H1 (cell line): Measurements from ENCODE around the gene NRL. TPM values are rescaled to one million over a fixed set of nuclear protein-coding genes. Genes with fewer than 3 reads are reported as not detected.
"Not testable (repeated sequence)": the region's sequence is repeated elsewhere in the genome, so short reads cannot be mapped to it uniquely, and the experiment has no call there.

ENCODE experiments used
- CTCF ChIA-PET: fragments of 300-600 bp; sonication (Branson Sonifier 250); formaldehyde crosslinking; loops from one replicate; lab custom pipeline; 2021; ENCODE audit not compliant: partially characterized antibody; lab: Charles Lee
- POLR2A ChIA-PET: fragments of 300-600 bp; sonication (Branson Sonifier 250); formaldehyde crosslinking; loops from one replicate; lab custom pipeline; 2021; ENCODE audit warnings: inconsistent platforms; ENCODE audit not compliant: partially characterized antibody; lab: Charles Lee
- DNase-seq, 2 experiments: peaks; one replicate each; pipeline versions ENCODE4 v3.0.0 to v3.0.0-alpha.2; 2010 to 2022; ENCODE audit warnings: low spot score in 2 of 2, low read depth in 1 of 2, mixed read lengths in 1 of 2
- FAIRE-seq: peaks from 2 replicates; lab custom pipeline; 2011; peaks lifted over from hg19 to GRCh38; lab: Jason Lieb, UNC
- H2AFZ ChIP-seq: 2 replicates; pipeline ENCODE4 v1.8.1; 2012; ENCODE audit warnings: low read length, inconsistent platforms
- H2AK5ac ChIP-seq: 2 replicates; pipeline ENCODE4 v1.6.1; 2013; ENCODE audit warnings: low read depth, low read length
- H2BK120ac ChIP-seq: replicated peaks from 2 replicates; pipeline ENCODE3; 2013; ENCODE audit warnings: low read depth, low read length, inconsistent platforms
- H2BK12ac ChIP-seq: 2 replicates; pipeline ENCODE4 v1.6.1; 2013; ENCODE audit warnings: low read depth, low read length
- H2BK15ac ChIP-seq: 2 replicates; pipeline ENCODE4 v1.6.1; 2013; ENCODE audit warnings: low read length
- H2BK20ac ChIP-seq: 2 replicates; pipeline ENCODE4 v1.6.1; 2013; ENCODE audit warnings: low read length
- H2BK5ac ChIP-seq: 2 replicates; pipeline ENCODE4 v1.6.1; 2013; ENCODE audit warnings: low read depth, low read length
- H3K14ac ChIP-seq: 2 replicates; pipeline ENCODE4 v1.6.1; 2013; ENCODE audit warnings: inconsistent platforms; ENCODE audit not compliant: insufficient read length
- H3K18ac ChIP-seq: 2 replicates; pipeline ENCODE4 v1.6.1; 2013; ENCODE audit warnings: low read length; ENCODE audit errors: extremely low read depth
- H3K23ac ChIP-seq: 2 replicates; pipeline ENCODE4 v1.6.1; 2013; ENCODE audit warnings: inconsistent platforms; ENCODE audit not compliant: insufficient read length
- H3K23me2 ChIP-seq: 2 replicates; pipeline ENCODE4 v1.6.1; 2013; ENCODE audit warnings: low read depth, low read length
- H3K27ac ChIP-seq: 2 replicates; pipeline ENCODE4 v1.6.1; 2011; ENCODE audit warnings: low read depth, low read length, inconsistent platforms
- H3K27me3 ChIP-seq, 4 experiments: replicated peaks in 1 of 4; 1 replicate in 1 of 4; 2 replicates in 3 of 4; pipeline versions ENCODE4 v1.6.1 to v1.8.1; 2011 to 2013; ENCODE audit warnings: low read length in 3 of 4, mild to moderate bottlenecking in 3 of 4, inconsistent platforms in 2 of 4, mixed read lengths in 2 of 4, moderate library complexity in 1 of 4; ENCODE audit not compliant: control insufficient read depth in 3 of 4, insufficient read depth in 3 of 4; ENCODE audit errors: extremely low read depth in 1 of 4
- H3K36me3 ChIP-seq, 4 experiments: 2 replicates each; pipeline versions ENCODE4 v1.6.1 to v1.8.1; 2011 to 2013; ENCODE audit warnings: mild to moderate bottlenecking in 4 of 4, low read length in 3 of 4, moderate library complexity in 2 of 4, control low read depth in 1 of 4, inconsistent platforms in 1 of 4; ENCODE audit not compliant: insufficient read depth in 4 of 4, control insufficient read depth in 2 of 4
- H3K4ac ChIP-seq: replicated peaks from 2 replicates; pipeline ENCODE3; 2013; ENCODE audit warnings: low read length, low read depth, mixed read lengths, inconsistent platforms; ENCODE audit not compliant: insufficient read length
- H3K4me1 ChIP-seq, 4 experiments: replicated peaks in 1 of 4; 1 replicate in 1 of 4; 2 replicates in 3 of 4; pipeline versions ENCODE4 v1.6.1 to v1.8.1; 2011 to 2013; ENCODE audit warnings: low read length in 3 of 4, inconsistent platforms in 2 of 4, mixed read lengths in 1 of 4; ENCODE audit not compliant: insufficient read depth in 4 of 4, control insufficient read depth in 3 of 4
- H3K4me2 ChIP-seq, 2 experiments: 2 replicates each; pipeline versions ENCODE4 v1.6.1 to v1.8.1; 2011 to 2013; ENCODE audit warnings: low read depth in 2 of 2, low read length in 2 of 2, control low read depth in 1 of 2, inconsistent platforms in 1 of 2, mild to moderate bottlenecking in 1 of 2; ENCODE audit not compliant: insufficient read depth in 1 of 2
- H3K4me3 ChIP-seq, 4 experiments: fragments of 200-600, 300-600 bp in 1 of 4; sonication (generic), shearing (Covaris generic), sonication (Bioruptor Twin) in 1 of 4; 2 replicates each; pipeline versions ENCODE4 v1.5.1 to v1.8.1; 2011 to 2016; ENCODE audit warnings: low read length in 4 of 4, low read depth in 3 of 4, control low read depth in 2 of 4, inconsistent platforms in 2 of 4, mild to moderate bottlenecking in 2 of 4, mixed read lengths in 1 of 4, moderate library complexity in 1 of 4; ENCODE audit not compliant: insufficient read depth in 2 of 4; ENCODE audit errors: extremely low read depth in 1 of 4
- H3K56ac ChIP-seq: replicated peaks from 2 replicates; pipeline ENCODE3; 2013; ENCODE audit warnings: low read depth, mild to moderate bottlenecking, mixed read lengths, low read length, inconsistent platforms; ENCODE audit not compliant: insufficient read length
- H3K79me1 ChIP-seq: 2 replicates; pipeline ENCODE4 v1.6.1; 2013; ENCODE audit warnings: low read depth, low read length, control low read depth
- H3K79me2 ChIP-seq, 2 experiments: 2 replicates each; pipeline versions ENCODE4 v1.6.1 to v1.8.1; 2012 to 2013; ENCODE audit warnings: low read length in 2 of 2, mild to moderate bottlenecking in 2 of 2, inconsistent platforms in 1 of 2; ENCODE audit not compliant: insufficient read depth in 2 of 2, control insufficient read depth in 1 of 2
- H3K9ac ChIP-seq, 4 experiments: replicated peaks in 1 of 4; 1 replicate in 1 of 4; 2 replicates in 3 of 4; pipeline versions ENCODE4 v1.6.1 to v1.8.1; 2011 to 2013; ENCODE audit warnings: low read depth in 3 of 4, low read length in 3 of 4, control low read depth in 2 of 4, mild to moderate bottlenecking in 2 of 4, moderate library complexity in 2 of 4, inconsistent platforms in 1 of 4; ENCODE audit errors: extremely low read depth in 1 of 4
- H3K9me3 ChIP-seq, 2 experiments: 2 replicates each; pipeline versions ENCODE4 v1.6.1 to v1.8.1; 2012 to 2013; ENCODE audit warnings: mild to moderate bottlenecking in 2 of 2, moderate library complexity in 2 of 2, control low read depth in 1 of 2, inconsistent platforms in 1 of 2, low read depth in 1 of 2, low read length in 1 of 2, mixed read lengths in 1 of 2; ENCODE audit not compliant: insufficient read depth in 2 of 2
- H4K20me1 ChIP-seq, 2 experiments: replicated peaks in 1 of 2; 2 replicates each; pipeline versions ENCODE3 to v1.8.1; 2011 to 2013; ENCODE audit warnings: inconsistent platforms in 2 of 2, low read length in 2 of 2, mild to moderate bottlenecking in 1 of 2; ENCODE audit not compliant: insufficient read depth in 2 of 2, control insufficient read depth in 1 of 2
- H4K5ac ChIP-seq: 2 replicates; pipeline ENCODE4 v1.6.1; 2013; ENCODE audit warnings: low read length, low read depth, mixed read lengths, inconsistent platforms; ENCODE audit not compliant: insufficient read length
- H4K8ac ChIP-seq: 2 replicates; pipeline ENCODE4 v1.8.0; 2013; ENCODE audit warnings: mild to moderate bottlenecking, moderate library complexity, low read length, inconsistent platforms; ENCODE audit not compliant: insufficient read depth; ENCODE audit errors: extremely low read depth
- H4K91ac ChIP-seq: replicated peaks from 2 replicates; pipeline ENCODE3; 2013; ENCODE audit warnings: low read length, mixed read lengths, inconsistent platforms; ENCODE audit not compliant: insufficient read length
- WGBS, 2 experiments: shearing (Covaris generic) in 1 of 2; methylation state at CpG; one replicate each; pipeline versions ENCODE4 v1.1.6 to v1.1.7; 2013 to 2015; ENCODE audit warnings: low lambda C conversion rate in 2 of 2, mixed read lengths in 2 of 2, inconsistent platforms in 1 of 2, low coverage in 1 of 2, missing lambda C conversion rate in 1 of 2; ENCODE audit not compliant: insufficient replicate concordance in 2 of 2, insufficient coverage in 1 of 2, insufficient read length in 1 of 2; ENCODE audit errors: extremely low coverage in 1 of 2, missing lambda C conversion rate in 1 of 2; 5-methylcytosine and 5-hydroxymethylcytosine counted together
- polyA plus RNA-seq, 7 experiments: library from polyadenylated mRNA; depleted of rRNA in 3 of 7; stranded (reverse) in 5 of 7; unstranded in 2 of 7; fragments of >200 nt in 5 of 7; fragments of 200-250 nt in 2 of 7; gene quantifications; 1 replicate in 5 of 7; 2 replicates in 1 of 7; 4 replicates in 1 of 7; pipeline versions ENCODE4 v1.2.1 to v1.2.3, GENCODE V29; 2011 to 2013; ENCODE audit warnings: missing spikeins in 2 of 7, mixed read lengths in 2 of 7
- total RNA-seq: library from RNA; stranded (reverse); fragmentation: NEBNext Ultra II Directional; extraction: Animal tissue kit (Norgen Biotek cat#: 25700); gene quantifications from 2 replicates; pipeline ENCODE4 v1.2.1, GENCODE V29; 2021

NRL gene
- total and polyA plus RNA-seq, 2 of the 8 experiments (the other 6 are each of a cell fraction or from before 2014, with no cell fraction given): 1.1 to 2.2 TPM

DNA sequence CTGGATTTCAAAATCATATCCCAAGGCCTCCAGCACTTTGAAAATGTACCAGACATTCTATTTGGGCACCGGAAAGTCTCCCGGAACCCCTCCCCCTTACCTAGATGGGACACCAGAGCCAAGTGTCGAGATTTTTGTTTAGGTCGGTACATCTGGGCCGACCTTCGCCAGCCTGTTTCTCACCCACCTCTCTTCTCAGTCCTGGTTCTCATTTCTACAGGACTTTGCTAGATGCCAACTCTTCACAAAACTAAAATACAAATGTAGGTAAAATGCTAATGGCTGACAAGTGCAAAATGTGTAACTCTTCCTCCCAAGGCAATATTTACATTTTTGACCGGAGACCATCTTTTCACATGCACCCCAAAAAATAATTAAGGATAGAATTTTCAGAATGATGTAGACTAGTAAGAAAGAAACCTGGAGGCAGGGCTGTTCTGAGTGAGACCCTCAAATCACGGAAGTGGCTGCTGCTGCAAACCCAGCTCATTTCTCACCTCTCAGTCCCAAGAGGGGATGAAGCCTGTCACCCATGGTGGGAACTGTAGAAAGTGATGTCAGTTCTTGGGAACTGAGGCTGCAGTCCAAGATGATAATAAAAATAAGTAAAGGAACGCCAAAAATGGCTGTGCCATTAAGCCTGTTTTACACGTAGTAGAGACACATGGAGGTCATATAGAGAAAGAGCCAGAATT, 77.6 kb downstream of the NRL start:
- CTCF ChIA-PET: interaction anchor here (0.9 to 7.1 kb wide), 5 partner anchors 11 to 72 kb away, joined by 3 to 33 read pairs (median 5); no protein-coding TSS in a partner anchor

More for the DNA sequence above, 77.6 kb downstream of the NRL start:
- not testable (repeated sequence) for H2BK15ac ChIP-seq, H3K56ac ChIP-seq, H4K91ac ChIP-seq, H3K79me1 ChIP-seq, H3K14ac ChIP-seq, H2AFZ ChIP-seq, H2BK20ac ChIP-seq, H3K9ac ChIP-seq, H3K18ac ChIP-seq, H3K4me1 ChIP-seq, H3K27ac ChIP-seq, DNase-seq, H3K23ac ChIP-seq, H2AK5ac ChIP-seq, H3K36me3 ChIP-seq, H3K79me2 ChIP-seq, FAIRE-seq, H3K4ac ChIP-seq, H3K9me3 ChIP-seq, H4K20me1 ChIP-seq, H3K27me3 ChIP-seq, H4K8ac ChIP-seq, H4K5ac ChIP-seq, H2BK5ac ChIP-seq, H2BK12ac ChIP-seq, H2BK120ac ChIP-seq, H3K23me2 ChIP-seq
- H3K4me3 ChIP-seq: peak overlapping the region in 2 of 4 experiments; percentile 69 to 73; a peak in 4 of 8 replicates
- POLR2A ChIA-PET: interaction anchor here (1.6 kb wide), 1 partner anchor 44 kb away, joined by 3 read pairs; no protein-coding TSS in a partner anchor
- WGBS, 2 experiments: 55% methylated on average over 10 of the region's 10 CpGs; no CpG with 5 or more reads in 1 of the 2 experiments
- peak overlapping the region in 1 of 2 experiments; percentile 83; a peak in 3 of 4 replicates for H3K4me2 ChIP-seq
